Measurements from ENCODE around the gene JOSD1. TPM values are rescaled to one million over a fixed set of nuclear protein-coding genes. Genes with fewer than 3 reads are reported as not detected.

JOSD1 gene
- total RNA-seq, 4 donors from 2014 or later, result 47.5 to 67.0 (median 64.6) TPM

DNA sequence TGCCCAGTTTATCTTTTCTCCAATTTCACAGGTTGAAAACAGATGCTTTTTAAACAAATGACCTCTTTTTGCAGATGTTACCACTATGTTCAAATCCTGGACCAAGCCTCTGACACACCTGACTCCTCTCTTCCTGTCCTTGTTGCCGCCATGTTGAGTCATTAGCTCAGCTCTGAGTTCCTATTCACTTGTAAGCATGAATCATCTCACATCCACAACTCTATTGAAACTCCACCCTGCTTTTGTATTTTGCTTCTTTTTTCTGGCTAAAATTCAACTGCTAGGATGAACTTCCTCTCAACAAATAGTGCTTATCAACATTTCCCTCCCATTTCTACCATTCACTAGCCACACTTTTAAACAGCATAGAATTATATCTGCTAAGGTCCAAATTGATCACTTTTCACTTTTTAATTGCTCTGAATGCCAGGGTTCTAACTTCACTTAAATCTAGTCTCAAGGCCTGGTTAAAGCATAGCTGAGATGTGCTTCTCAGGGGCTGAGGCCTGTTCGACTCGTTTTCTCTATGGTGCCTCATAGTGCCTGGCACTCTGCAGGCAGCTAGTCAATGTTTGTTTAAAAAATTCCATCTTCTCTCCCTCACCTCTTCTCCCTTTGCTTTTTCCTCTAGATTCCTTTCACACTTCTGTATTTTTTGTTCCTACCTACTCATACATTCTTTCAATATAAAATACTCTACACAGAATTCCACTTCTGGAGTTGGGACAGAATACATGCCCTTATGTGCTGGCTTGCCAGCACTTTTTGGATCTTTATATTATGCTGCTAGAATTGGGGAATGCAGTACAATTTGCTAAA, 3.9 kb downstream of the JOSD1 start:
- peak overlapping the region; percentile 51 to 99 (median 94) for H3K27ac ChIP-seq
- H3K9me3 ChIP-seq, result no peaks in the 10 kb centered on the region
- WGBS, 2 donors (ENCODE audit: low coverage in 1 of 2), result 15 to 34% methylated on average over 3 of the region's 3 CpGs
- no peak for ATAC-seq
- H3K4me3 ChIP-seq, result peak overlapping the region in 1 of 2 donors; percentile 16
- peaks cover 0 to 77% (median 38%) of the 10 kb centered on the region in 3 donors for H3K4me1 ChIP-seq
- no peaks in the 10 kb centered on the region for H3K27me3 ChIP-seq
- TF ChIP-seq POLR2A (IDR thresholded peaks at IDR 0.05) (no peak), POLR2AphosphoS5 (IDR thresholded peaks at IDR 0.05) (peak; percentile 34)
- peaks cover 0 to 21% of the 10 kb centered on the region in 2 donors for H3K36me3 ChIP-seq

DNA sequence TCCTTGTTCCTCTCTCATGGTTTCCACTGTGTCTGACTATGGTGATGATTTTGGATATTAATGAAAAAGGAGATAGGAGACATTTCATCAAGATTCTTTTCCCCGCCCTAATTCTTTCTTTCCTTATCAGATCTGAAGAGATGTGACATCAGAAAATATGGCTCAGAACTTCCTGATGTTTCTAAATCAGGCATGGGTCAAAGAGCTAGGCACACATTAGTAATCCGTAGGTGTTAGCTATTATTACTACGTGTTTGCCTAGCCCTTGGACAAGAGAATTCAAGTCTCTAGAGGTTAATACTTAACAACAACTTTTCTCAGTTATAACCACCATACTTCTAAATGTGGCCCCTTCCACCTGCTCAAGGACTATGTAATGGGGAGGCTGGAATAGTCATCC, 5.8 kb downstream of the JOSD1 start:
- 58 to 89% methylated on average over 3 of the region's 3 CpGs for WGBS, 2 donors (ENCODE audit: low coverage in 1 of 2)
- peaks cover 0 to 39% of the 10 kb centered on the region in 2 donors for H3K36me3 ChIP-seq
- H3K4me1 ChIP-seq, result peaks cover 0 to 73% (median 38%) of the 10 kb centered on the region in 3 donors
- no peak for TF ChIP-seq POLR2A (IDR thresholded peaks at IDR 0.05)
- no peak for TF ChIP-seq POLR2AphosphoS5 (IDR thresholded peaks at IDR 0.05)
- TF ChIP-seq, protein P1, sequence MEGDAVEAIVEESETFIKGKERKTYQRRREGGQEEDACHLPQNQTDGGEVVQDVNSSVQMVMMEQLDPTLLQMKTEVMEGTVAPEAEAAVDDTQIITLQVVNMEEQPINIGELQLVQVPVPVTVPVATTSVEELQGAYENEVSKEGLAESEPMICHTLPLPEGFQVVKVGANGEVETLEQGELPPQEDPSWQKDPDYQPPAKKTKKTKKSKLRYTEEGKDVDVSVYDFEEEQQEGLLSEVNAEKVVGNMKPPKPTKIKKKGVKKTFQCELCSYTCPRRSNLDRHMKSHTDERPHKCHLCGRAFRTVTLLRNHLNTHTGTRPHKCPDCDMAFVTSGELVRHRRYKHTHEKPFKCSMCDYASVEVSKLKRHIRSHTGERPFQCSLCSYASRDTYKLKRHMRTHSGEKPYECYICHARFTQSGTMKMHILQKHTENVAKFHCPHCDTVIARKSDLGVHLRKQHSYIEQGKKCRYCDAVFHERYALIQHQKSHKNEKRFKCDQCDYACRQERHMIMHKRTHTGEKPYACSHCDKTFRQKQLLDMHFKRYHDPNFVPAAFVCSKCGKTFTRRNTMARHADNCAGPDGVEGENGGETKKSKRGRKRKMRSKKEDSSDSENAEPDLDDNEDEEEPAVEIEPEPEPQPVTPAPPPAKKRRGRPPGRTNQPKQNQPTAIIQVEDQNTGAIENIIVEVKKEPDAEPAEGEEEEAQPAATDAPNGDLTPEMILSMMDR (IDR thresholded peaks at IDR 0.05), result no peak
- no peak for TF ChIP-seq EP300 (IDR thresholded peaks at IDR 0.05)
- H3K4me3 ChIP-seq, result no peak overlapping the region
- H3K27me3 ChIP-seq, result no peaks in the 10 kb centered on the region
- H3K27ac ChIP-seq, result no peak overlapping the region
- ATAC-seq, result no peak
- H3K9me3 ChIP-seq, result no peaks in the 10 kb centered on the region

DNA sequence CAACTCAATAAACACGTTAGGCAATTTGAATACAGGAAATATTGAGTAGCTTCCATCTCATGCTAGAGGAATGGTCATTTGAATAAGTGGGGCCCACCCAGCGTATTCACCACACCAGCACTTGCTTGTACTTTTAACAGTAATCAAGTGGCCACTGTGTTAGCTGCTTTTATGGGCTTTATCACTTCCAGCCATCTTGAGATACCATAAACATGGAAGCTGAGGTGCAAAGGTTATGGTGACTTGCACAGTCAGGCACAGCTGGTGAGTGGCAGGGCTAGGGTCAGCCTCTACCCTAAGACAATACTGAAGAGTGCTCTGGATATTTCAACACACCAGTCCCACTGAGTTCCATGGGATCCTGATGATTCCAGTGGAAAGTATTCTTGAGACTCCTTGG, 6.7 kb downstream of the JOSD1 start:
- Histone ChIP-seq H3K27me3 (no peaks in the 10 kb centered on the region), H3K9me3 (no peaks in the 10 kb centered on the region), H3K4me3 (no peak overlapping the region), H3K36me3 (peaks cover 0 to 47% of the 10 kb centered on the region in 2 donors), H3K27ac (no peak overlapping the region), H3K4me1 (peaks cover 0 to 64% (median 37%) of the 10 kb centered on the region in 3 donors)
- no peak for TF ChIP-seq POLR2A (IDR thresholded peaks at IDR 0.05)
- TF ChIP-seq, protein P1 (IDR thresholded peaks at IDR 0.05), result no peak
- TF ChIP-seq POLR2AphosphoS5 (IDR thresholded peaks at IDR 0.05), result no peak
- TF ChIP-seq EP300 (IDR thresholded peaks at IDR 0.05), result no peak
- ATAC-seq, result no peak
- 62 to 79% methylated on average over 2 of the region's 2 CpGs for WGBS, 2 donors (ENCODE audit: low coverage in 1 of 2)

DNA sequence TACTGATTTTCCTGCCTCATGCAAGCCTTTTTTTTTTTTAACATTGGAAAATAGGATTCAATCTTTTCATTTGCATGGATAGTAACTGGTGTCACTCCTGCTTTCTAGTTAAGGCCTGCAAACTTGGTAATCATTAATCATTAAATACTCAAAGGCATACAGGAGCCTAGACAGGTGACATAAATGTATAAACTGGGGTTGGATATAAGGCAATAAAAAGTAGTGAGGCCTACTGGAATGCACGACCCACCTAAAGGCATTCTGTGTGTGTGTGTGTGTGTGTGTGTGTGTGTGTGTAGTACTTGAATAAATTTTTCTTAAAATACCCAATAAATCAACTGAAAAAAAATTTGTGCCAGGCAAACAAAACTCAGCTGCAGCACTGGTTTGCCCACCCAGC, 11.1 kb downstream of the JOSD1 start:
- Histone ChIP-seq H3K4me1 (peaks cover 0 to 21% (median 4%) of the 10 kb centered on the region in 3 donors), H3K9me3 (no peaks in the 10 kb centered on the region), H3K27me3 (no peaks in the 10 kb centered on the region), H3K36me3 (peaks cover 0 to 90% of the 10 kb centered on the region in 2 donors), H3K4me3 (no peak overlapping the region), H3K27ac (no peak overlapping the region)
- 47 to 50% methylated on average over 1 of the region's 1 CpG for WGBS, 2 donors (ENCODE audit: low coverage in 1 of 2)
- TF ChIP-seq, protein P1 (IDR thresholded peaks at IDR 0.05), result no peak
- TF ChIP-seq POLR2A (IDR thresholded peaks at IDR 0.05) (no peak), EP300 (IDR thresholded peaks at IDR 0.05) (no peak), POLR2AphosphoS5 (IDR thresholded peaks at IDR 0.05) (no peak)
- no peak for ATAC-seq

DNA sequence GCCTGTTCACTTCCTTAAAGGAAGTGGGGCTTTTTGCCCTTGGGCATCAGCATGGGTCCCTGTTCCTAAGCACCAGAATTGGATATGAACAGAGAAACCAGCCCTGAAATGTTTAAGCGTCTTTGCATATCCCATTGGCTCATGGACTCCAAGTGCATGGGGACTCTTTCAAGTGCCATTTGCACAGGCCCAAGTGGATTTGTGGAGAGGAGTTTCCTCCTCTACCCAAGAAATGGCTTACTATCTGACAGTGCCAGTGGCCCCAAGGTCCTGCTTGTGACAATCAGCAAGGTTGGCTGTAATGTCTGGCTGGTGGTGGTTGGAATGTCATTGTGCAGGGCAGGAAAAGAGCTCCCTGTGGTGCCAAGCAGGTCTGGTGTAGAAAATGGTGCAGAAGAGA, 15.0 kb downstream of the JOSD1 start:
- H3K27ac ChIP-seq, result no peak overlapping the region
- 56 to 71% methylated on average over 1 of the region's 1 CpG for WGBS, 2 donors (ENCODE audit: low coverage in 1 of 2)
- H3K4me3 ChIP-seq, result no peak overlapping the region
- no peaks in the 10 kb centered on the region for H3K9me3 ChIP-seq
- H3K27me3 ChIP-seq, result no peaks in the 10 kb centered on the region
- no peak for ATAC-seq
- TF ChIP-seq, protein P1 (IDR thresholded peaks at IDR 0.05), result no peak
- TF ChIP-seq POLR2A (IDR thresholded peaks at IDR 0.05) (no peak), EP300 (IDR thresholded peaks at IDR 0.05) (no peak), POLR2AphosphoS5 (IDR thresholded peaks at IDR 0.05) (no peak)
- H3K4me1 ChIP-seq, result peaks cover 0 to 18% (median 6%) of the 10 kb centered on the region in 3 donors
- H3K36me3 ChIP-seq, result peaks cover 0 to 77% of the 10 kb centered on the region in 2 donors

Data from gastroesophageal sphincter (tissue), 4 donors.